ENCODE results near the gene TM4SF18.

TM4SF18 gene

DNA sequence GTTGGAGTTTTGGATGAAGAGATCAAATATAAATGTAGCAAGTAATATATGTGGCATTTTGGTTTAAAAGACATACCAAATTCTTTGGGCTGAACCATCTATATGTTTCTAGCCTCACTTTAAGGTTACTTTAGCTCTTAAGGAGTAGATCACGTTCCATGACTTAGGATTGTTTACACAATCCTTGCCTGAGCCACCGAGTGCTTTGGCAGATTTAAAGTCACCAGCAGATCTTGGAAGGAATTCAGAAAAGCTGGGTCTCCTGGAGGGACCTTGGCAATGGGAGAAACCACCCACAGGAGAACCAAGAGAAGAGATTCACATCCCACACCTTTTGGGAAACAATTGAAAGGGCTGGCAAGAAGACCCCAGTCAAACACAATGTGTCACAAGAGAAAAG, 54.5 kb downstream of the TM4SF18 start:
- Histone ChIP-seq H3K27me3 (replicated peaks; ENCODE audit: control insufficient read depth, insufficient read depth, low read length) (no peaks in the 10 kb centered on the region), H3K4me3 (replicated peaks; ENCODE audit: low read depth, low read length) (no peak overlapping the region), H3K36me3 (ENCODE audit: control insufficient read depth, insufficient read depth, low read length) (no peaks in the 10 kb centered on the region)
- no peak for DNase-seq (ENCODE audit: extremely low read depth, insufficient read length)
- TF ChIP-seq, protein P1, sequence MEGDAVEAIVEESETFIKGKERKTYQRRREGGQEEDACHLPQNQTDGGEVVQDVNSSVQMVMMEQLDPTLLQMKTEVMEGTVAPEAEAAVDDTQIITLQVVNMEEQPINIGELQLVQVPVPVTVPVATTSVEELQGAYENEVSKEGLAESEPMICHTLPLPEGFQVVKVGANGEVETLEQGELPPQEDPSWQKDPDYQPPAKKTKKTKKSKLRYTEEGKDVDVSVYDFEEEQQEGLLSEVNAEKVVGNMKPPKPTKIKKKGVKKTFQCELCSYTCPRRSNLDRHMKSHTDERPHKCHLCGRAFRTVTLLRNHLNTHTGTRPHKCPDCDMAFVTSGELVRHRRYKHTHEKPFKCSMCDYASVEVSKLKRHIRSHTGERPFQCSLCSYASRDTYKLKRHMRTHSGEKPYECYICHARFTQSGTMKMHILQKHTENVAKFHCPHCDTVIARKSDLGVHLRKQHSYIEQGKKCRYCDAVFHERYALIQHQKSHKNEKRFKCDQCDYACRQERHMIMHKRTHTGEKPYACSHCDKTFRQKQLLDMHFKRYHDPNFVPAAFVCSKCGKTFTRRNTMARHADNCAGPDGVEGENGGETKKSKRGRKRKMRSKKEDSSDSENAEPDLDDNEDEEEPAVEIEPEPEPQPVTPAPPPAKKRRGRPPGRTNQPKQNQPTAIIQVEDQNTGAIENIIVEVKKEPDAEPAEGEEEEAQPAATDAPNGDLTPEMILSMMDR (IDR thresholded peaks at IDR 0.05; ENCODE audit: insufficient read depth, low read length, poor library complexity, severe bottlenecking), result no peak

DNA sequence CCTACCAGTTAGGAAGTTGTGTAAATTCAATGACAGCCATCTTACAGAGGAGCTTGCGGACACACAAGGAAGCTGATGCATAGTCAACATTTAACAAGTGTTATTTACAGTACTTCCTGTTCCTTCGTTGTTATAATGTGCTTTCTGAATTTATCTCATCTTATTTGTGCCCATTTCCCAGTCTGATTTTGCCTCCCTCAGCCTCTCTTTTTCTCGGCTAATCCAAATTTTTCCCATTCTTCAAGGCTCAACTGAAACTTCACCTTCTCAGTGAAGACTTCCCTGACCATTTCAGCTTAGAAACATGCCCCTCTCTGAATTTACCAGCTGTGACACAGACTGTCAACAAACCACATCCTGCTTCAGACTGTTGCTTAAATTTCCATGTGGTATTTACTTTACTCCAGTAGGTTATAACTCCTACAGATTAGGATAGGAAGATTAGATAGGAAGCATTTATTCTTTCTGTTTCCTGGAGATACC, 56.1 kb downstream of the TM4SF18 start:
- DNase-seq (ENCODE audit: extremely low read depth, insufficient read length), result no peak
- TF ChIP-seq, protein P1 (IDR thresholded peaks at IDR 0.05; ENCODE audit: insufficient read depth, low read length, poor library complexity, severe bottlenecking), result no peak
- Histone ChIP-seq H3K27me3 (replicated peaks; ENCODE audit: control insufficient read depth, insufficient read depth, low read length) (no peaks in the 10 kb centered on the region), H3K4me3 (replicated peaks; ENCODE audit: low read depth, low read length) (no peak overlapping the region), H3K36me3 (ENCODE audit: control insufficient read depth, insufficient read depth, low read length) (no peaks in the 10 kb centered on the region)

DNA sequence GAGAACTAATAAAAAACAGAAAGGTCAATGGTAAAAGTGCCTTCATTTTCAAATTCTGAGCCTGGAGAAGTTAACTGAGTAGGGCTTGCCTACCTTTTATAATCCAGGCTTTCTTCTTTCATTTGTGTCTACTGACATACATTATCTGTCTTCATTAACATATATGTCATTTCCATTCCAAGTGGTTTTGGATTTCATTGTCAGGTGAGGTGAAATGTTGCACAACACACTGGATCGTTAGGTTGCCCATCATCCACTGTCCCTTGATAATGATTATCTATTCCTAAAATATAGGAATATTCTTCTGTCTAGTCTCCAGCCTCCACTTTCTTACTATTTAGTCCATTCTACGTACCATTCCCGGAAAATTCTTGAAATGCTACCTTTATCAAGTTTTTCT, 56.8 kb downstream of the TM4SF18 start:
- TF ChIP-seq, protein P1 (IDR thresholded peaks at IDR 0.05; ENCODE audit: insufficient read depth, low read length, poor library complexity, severe bottlenecking), result no peak
- H3K4me3 ChIP-seq (replicated peaks; ENCODE audit: low read depth, low read length), result no peak overlapping the region
- H3K36me3 ChIP-seq (ENCODE audit: control insufficient read depth, insufficient read depth, low read length), result no peaks in the 10 kb centered on the region
- no peaks in the 10 kb centered on the region for H3K27me3 ChIP-seq (replicated peaks; ENCODE audit: control insufficient read depth, insufficient read depth, low read length)
- DNase-seq (ENCODE audit: extremely low read depth, insufficient read length), result no peak

DNA sequence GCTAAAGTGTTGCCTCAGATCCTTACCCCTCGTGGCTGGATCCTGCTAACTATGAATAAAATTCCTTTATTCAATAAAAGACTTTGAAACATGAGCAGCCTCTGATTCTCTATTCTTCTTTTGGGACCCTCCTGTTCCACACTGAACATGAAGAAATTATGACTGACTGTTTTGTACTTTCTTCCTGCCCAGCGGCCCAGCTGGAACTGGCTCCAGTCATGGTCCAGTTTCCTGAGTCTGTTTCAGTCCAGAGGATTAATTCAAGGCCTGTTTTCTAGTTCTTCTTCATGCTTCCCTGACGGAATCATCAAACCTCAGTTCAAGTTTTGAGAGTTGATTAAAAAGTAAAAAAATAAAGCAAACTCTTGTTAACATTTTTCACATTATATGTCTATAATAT, 59.2 kb downstream of the TM4SF18 start:
- TF ChIP-seq, protein P1 (IDR thresholded peaks at IDR 0.05; ENCODE audit: insufficient read depth, low read length, poor library complexity, severe bottlenecking), result no peak
- no peak for DNase-seq (ENCODE audit: extremely low read depth, insufficient read length)
- H3K4me3 ChIP-seq (replicated peaks; ENCODE audit: low read depth, low read length), result no peak overlapping the region

DNA sequence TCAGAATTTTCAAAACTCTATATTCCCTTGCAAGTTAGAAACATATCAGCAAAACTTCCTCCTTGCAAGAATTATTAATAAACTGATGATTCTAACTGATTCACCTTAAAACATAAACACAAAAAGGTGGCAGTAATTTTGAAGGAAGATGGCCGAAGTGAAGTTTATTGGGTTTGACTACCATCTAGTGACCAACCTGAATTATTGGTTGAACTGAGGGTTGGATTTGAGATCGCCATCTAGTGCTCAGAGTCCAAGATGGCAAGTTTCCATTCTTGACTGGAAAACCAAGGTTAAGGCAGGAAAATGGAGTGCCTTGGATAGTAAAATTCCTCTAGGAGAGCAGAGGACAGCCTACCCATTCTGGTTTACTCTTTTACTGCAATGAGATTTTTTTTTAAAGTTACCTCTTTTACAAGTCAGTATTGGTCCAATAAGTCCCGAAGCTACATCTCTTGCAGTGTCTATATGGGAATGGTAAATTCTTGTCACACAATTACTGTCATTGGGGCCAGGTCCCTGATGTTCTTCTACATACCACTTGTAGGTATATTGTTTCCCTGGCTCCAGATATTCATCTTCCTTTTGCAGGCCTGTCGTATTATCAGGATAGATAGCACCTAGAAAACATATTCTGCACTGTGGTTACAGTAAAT, 60.2 kb downstream of the TM4SF18 start:
- Histone ChIP-seq H3K36me3 (ENCODE audit: control insufficient read depth, insufficient read depth, low read length) (no peaks in the 10 kb centered on the region), H3K27me3 (replicated peaks; ENCODE audit: control insufficient read depth, insufficient read depth, low read length) (no peaks in the 10 kb centered on the region)
- TF ChIP-seq, protein P1 (IDR thresholded peaks at IDR 0.05; ENCODE audit: insufficient read depth, low read length, poor library complexity, severe bottlenecking), result peak; percentile 91

More for the DNA sequence above, 59.2 kb downstream of the TM4SF18 start:
- Histone ChIP-seq H3K27me3 (replicated peaks; ENCODE audit: control insufficient read depth, insufficient read depth, low read length) (no peaks in the 10 kb centered on the region), H3K36me3 (ENCODE audit: control insufficient read depth, insufficient read depth, low read length) (no peaks in the 10 kb centered on the region)

More for the DNA sequence above, 60.2 kb downstream of the TM4SF18 start:
- peak; percentile 50 for DNase-seq (ENCODE audit: extremely low read depth, insufficient read length)
- no peak overlapping the region for H3K4me3 ChIP-seq (replicated peaks; ENCODE audit: low read depth, low read length)

Measured in GM06990 (cell line).